Measurements from ENCODE around the gene SLC26A11.

- TF ChIP-seq CTCF (IDR thresholded peaks at IDR 0.05 in 4 of 5, conservative IDR thresholded peaks at IDR 0.05 in 1 of 5) (no peak), POLR2A (IDR thresholded peaks at IDR 0.05) (no peak)
Observed at GRCh38 chr17:80295559-80295958, 75.3 kb downstream of the SLC26A11 start.

Measured in gastrocnemius medialis (tissue), 4 donors.